ENCODE data around the gene COBLL1.

- TF ChIP-seq POLR2AphosphoS5 (IDR thresholded peaks at IDR 0.05; ENCODE audit: borderline replicate concordance, low read depth, low read length), result no peak
- TF ChIP-seq EZH2 (IDR thresholded peaks at IDR 0.05), result no peak
These were observed 177.6 kb downstream of the COBLL1 start for GRCh38 chr2:164664070-164664469.
